Measurements from ENCODE around the gene GPRC5B.

Gene GPRC5B

DNA sequence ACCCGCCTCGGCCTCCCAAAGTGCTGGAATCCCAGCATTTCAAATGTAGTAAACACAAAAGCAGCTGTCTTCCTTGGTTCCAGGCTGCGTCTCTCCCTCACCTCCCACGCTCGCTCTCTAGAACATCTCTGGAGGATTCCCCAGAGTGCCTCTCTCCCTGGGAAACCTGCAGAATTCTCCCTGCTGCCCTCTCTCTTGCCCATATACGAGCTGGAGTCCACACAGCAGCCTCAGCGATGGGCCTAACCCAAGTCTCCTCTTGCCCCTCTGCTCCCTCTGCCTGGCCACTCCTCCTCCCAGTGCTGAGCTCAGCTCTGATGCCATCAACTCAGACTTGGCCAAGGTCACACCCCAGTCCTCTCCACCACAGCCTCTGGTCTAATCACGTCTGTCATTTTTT, 10.6 kb downstream of the GPRC5B start:
- DNase-seq (ENCODE audit: low read depth in 2 of 2, low spot score in 1 of 2) = no peak

- DNase-seq (ENCODE audit: low read depth in 2 of 2, low spot score in 1 of 2) = no peak
Observed at GRCh38 chr16:19872935-19873334, 11.7 kb downstream of the GPRC5B start.

- no peak for DNase-seq (ENCODE audit: low read depth in 2 of 2, low spot score in 1 of 2)
Observed at GRCh38 chr16:19872179-19872863, 12.3 kb downstream of the GPRC5B start.

GRCh38 chr16:19871721-19872120, 12.9 kb downstream of the GPRC5B start:
- no peak for DNase-seq (ENCODE audit: low read depth in 2 of 2, low spot score in 1 of 2)

- no peak for DNase-seq (ENCODE audit: low read depth in 2 of 2, low spot score in 1 of 2)
Observed at GRCh38 chr16:19868421-19868820, 16.2 kb downstream of the GPRC5B start.

GRCh38 chr16:19864566-19864965, 20.1 kb downstream of the GPRC5B start:
- no peak for DNase-seq (ENCODE audit: low read depth in 2 of 2, low spot score in 1 of 2)

GRCh38 chr16:19863990-19864389, 20.7 kb downstream of the GPRC5B start:
- DNase-seq (ENCODE audit: low read depth in 2 of 2, low spot score in 1 of 2) = no peak

DNA sequence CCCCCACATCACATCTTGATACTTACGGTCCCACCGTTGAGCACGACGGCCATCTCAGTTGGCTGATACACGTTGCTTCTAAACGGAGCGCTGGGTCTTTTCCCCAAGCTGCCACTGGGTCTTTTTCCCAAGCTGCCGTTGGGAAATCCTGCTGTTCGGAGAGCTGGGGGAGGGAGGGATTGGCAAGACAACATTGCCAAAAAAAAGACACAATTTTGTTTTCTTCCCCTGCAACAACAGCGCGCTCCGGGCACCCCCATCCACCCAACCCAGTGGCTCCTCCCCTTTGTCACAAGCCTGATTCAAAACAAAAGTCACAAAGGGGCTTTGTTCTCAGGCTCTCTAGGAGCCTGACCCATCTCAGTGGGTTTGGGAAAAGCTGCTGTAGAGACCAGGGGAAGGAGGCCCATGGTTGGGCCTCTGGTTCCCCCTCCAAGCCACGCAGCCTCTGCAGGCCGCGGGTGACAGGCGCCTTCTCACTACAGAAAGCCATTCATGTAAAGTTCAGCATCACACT, 22.8 kb downstream of the GPRC5B start:
- DNase-seq (ENCODE audit: low read depth in 2 of 2, low spot score in 1 of 2) = no peak

DNA sequence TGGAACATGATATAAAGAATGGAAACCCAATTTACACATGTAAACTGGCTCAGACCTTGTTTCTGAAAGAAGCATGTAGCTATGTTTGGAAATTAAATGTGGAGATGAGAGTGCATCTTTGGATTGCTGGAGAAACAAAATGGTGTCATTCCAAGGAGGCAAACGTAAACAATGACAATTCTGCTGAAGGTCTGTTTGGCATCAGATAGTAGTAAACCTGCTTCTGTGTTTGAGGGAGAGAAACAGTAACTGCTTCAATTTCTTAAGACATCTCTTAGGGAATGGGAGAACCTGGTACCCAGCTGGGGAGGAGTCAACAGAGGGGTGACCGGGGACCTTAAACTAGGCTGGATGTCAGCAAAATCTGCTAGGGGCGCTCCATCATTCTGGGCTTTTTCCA, 23.5 kb downstream of the GPRC5B start:
- no peak for DNase-seq (ENCODE audit: low read depth in 2 of 2, low spot score in 1 of 2)

- DNase-seq (ENCODE audit: low read depth in 2 of 2, low spot score in 1 of 2) = no peak
Observed at GRCh38 chr16:19860166-19861041, 24.2 kb downstream of the GPRC5B start.

DNA sequence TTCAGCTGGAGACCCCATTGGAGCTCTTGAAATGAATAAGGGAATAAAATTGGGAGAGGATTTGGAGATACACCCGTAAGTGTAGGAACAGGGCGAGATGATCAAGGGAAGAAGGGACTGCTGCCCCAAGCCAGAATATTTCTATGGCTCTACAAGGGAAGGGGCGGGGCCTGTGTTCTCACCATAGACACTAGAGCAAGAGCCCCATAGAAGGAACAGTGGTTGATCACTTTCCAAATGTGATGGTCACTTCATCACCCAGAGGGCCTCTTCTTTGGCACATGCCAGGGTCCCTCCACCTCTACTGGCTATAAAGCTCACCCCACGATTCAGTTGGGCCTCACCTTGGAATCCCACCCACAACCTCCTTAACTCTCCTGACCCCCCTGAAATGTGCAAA, 25.0 kb downstream of the GPRC5B start:
- DNase-seq (ENCODE audit: low read depth in 2 of 2, low spot score in 1 of 2) = no peak

GRCh38 chr16:19859166-19859565, 25.5 kb downstream of the GPRC5B start:
- no peak for DNase-seq (ENCODE audit: low read depth in 2 of 2, low spot score in 1 of 2)

DNA sequence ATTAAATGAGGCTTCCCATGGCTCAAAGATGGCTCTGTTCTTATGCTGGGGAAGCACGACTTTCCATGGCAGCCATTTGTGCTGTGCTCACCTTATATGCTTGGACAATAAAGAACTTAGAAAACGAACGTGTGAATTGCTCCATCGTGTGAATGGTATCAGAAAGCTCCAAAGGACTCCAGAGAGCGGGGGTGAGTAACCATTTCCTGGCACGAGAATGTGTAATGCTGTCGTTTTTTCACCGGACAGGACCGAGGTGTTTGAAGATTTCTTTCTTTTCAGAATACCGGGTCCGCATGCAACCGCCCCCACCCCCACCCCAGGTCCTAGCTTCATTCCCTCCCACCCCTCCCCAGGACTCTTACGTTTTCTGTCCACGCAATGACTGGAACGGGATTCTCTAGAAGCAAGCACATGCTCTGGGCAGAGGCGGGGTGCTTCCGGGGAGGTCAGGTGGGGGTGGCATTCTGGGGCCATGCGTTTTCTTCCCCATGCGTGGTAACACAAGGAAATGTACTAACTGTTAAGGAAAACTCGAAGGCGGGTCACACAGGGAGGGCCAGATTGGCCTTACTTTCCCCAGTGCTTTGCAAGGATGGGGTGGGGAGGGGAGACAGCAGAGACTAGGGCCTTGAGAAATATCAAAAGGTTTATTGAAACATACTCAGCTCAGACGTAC, 26.2 kb downstream of the GPRC5B start:
- DNase-seq (ENCODE audit: low read depth in 2 of 2, low spot score in 1 of 2) = no peak

GRCh38 chr16:19857593-19858339, 26.9 kb downstream of the GPRC5B start:
- no peak for DNase-seq (ENCODE audit: low read depth in 2 of 2, low spot score in 1 of 2)

GRCh38 chr16:19856120-19856519, 28.5 kb downstream of the GPRC5B start:
- no peak for DNase-seq (ENCODE audit: low read depth in 2 of 2, low spot score in 1 of 2)

DNA sequence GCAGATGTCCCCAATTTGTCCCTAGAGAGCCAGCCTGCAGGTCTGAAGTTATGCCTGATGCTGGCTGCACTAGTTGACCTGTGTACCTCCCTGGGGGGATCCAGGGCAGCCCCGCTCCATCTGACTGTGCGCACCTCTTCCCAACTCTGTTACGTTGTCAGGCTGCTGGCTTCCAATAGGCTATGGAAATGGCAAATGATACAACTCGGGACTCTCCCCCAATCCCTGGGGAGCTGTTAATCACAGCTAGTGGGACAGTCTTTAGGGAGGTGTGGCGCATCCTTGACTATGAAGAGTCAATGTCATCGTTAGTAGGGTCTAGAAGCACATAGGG, 30.1 kb downstream of the GPRC5B start:
- DNase-seq (ENCODE audit: low read depth in 2 of 2, low spot score in 1 of 2) = no peak

DNA sequence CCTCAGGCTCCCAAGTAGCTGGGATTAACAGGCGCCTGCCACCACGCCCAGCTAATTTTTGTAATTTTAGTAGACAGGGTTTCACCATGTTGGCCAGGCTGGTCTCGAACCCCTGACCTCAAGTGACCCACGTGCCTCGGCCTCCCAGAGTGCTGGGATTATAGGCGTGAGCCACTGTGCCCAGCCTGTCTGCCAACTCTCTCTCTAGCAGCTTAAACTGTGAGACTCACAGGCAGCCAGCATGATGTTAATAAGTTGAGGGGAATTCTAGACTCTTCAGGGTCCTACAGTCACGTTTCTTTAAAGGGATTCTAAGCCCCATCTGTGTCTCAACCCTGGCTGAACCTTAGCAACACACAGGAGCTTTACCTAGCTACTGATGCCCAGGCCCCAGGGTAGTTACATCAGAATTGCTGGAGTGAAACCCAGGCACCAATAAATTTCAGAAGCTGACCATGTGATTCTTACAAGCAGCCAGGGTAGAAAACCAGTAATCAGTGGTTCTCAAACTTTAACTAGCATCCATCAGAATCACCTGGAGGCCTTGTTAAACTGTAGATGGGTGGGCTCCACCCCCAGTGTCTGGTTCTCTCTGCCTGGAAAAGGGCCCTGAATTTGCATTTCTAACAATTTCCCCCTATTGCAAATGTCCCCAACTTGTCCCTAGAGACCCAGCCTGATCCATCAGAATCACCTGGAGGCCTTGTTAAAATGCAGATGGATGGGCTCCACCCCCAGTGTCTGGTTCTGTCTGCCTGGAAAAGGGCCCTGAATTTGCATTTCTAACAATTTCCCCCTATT, 30.7 kb downstream of the GPRC5B start:
- no peak for DNase-seq (ENCODE audit: low read depth in 2 of 2, low spot score in 1 of 2)

GRCh38 chr16:19853132-19853741, 31.4 kb downstream of the GPRC5B start:
- DNase-seq (ENCODE audit: low read depth in 2 of 2, low spot score in 1 of 2) = no peak

- DNase-seq (ENCODE audit: low read depth in 2 of 2, low spot score in 1 of 2) = no peak
Observed at GRCh38 chr16:19851476-19851875, 33.2 kb downstream of the GPRC5B start.
